Suprapubic skin (tissue), 4 donors: Measurements from ENCODE around the gene SH3RF1.

Source experiments
- CTCF ChIP-seq, 2 donors: fragments of 200-600 bp in 1 of 2; fragments of 450-650 bp in 1 of 2; sonication (generic) in 1 of 2; IDR thresholded peaks; one replicate each; pipeline ENCODE4 v1.5.1; 2016 to 2019; ENCODE audit warnings: antibody characterized with exemption in 2 of 2, mild to moderate bottlenecking in 1 of 2, moderate library complexity in 1 of 2
- EP300 ChIP-seq: sonication (generic); formaldehyde crosslinking; IDR thresholded peaks from one replicate; pipeline ENCODE4 v1.6.1; 2017; ENCODE audit warnings: antibody characterized with exemption
- POLR2A ChIP-seq, 2 donors: fragments of 450-650 bp; IDR thresholded peaks; one replicate each; pipeline ENCODE4 v1.6.1; 2017; ENCODE audit warnings: antibody characterized with exemption in 2 of 2, mild to moderate bottlenecking in 2 of 2, moderate library complexity in 2 of 2
- POLR2AphosphoS5 ChIP-seq, 3 donors: sonication (generic); formaldehyde crosslinking; IDR thresholded peaks; one replicate each; pipeline ENCODE4 v1.6.1; 2017; ENCODE audit warnings: antibody characterized with exemption in 3 of 3

GRCh38 chr4:169272265-169272886, 1.6 kb upstream of the SH3RF1 start:
- TF ChIP-seq CTCF (IDR thresholded peaks at IDR 0.05) (no peak), POLR2A (IDR thresholded peaks at IDR 0.05) (no peak), EP300 (no peak), POLR2AphosphoS5 (IDR thresholded peaks at IDR 0.05) (no peak)
